Transverse colon (tissue), 4 donors: ENCODE results near the gene TRAF3IP3. TPM values are rescaled to one million over a fixed set of nuclear protein-coding genes. Genes with fewer than 3 reads are reported as not detected.
A peak's percentile ranks its signal among the peaks of the same experiment; 100 is the strongest.

ENCODE experiments used
- DNase-seq: peaks from one replicate; pipeline ENCODE4 v3.0.0-alpha.2; 2019
- H3K27ac ChIP-seq, 4 donors: fragments of 200-600 bp; sonication (generic); 2 replicates each; pipeline ENCODE4 v1.5.1; 2016 to 2018; ENCODE audit warnings: inconsistent platforms in 4 of 4
- H3K27me3 ChIP-seq: fragments of 200-600 bp; sonication (generic); 2 replicates; pipeline ENCODE4 v1.5.1; 2017; ENCODE audit warnings: inconsistent platforms
- H3K36me3 ChIP-seq, 4 donors: fragments of 200-600 bp; sonication (generic); 2 replicates each; pipeline ENCODE4 v1.5.1; 2017 to 2019; ENCODE audit warnings: inconsistent platforms in 4 of 4
- H3K4me1 ChIP-seq, 4 donors: fragments of 200-600 bp; sonication (generic); 2 replicates each; pipeline ENCODE4 v1.5.1; 2017 to 2020; ENCODE audit warnings: inconsistent platforms in 4 of 4
- H3K4me3 ChIP-seq, 4 donors: fragments of 200-600 bp; sonication (generic); 1 replicate in 1 of 4; 2 replicates in 3 of 4; pipeline versions ENCODE4 v1.5.1 to v1.6.1; 2017 to 2019; ENCODE audit warnings: inconsistent platforms in 4 of 4
- H3K9me3 ChIP-seq, 2 donors: fragments of 200-600 bp; sonication (generic); 2 replicates each; pipeline ENCODE4 v1.5.1; 2017 to 2019; ENCODE audit warnings: inconsistent platforms in 2 of 2
- EP300 ChIP-seq: sonication (generic); formaldehyde crosslinking; IDR thresholded peaks from one replicate; pipeline ENCODE4 v1.6.1; 2017; ENCODE audit warnings: antibody characterized with exemption, low read depth
- POLR2A ChIP-seq: fragments of 450-650 bp; IDR thresholded peaks from one replicate; pipeline ENCODE4 v1.6.1; 2016; ENCODE audit warnings: antibody characterized with exemption, mild to moderate bottlenecking, moderate library complexity
- POLR2AphosphoS5 ChIP-seq, 3 donors: sonication (generic); formaldehyde crosslinking; IDR thresholded peaks; one replicate each; pipeline ENCODE4 v1.6.1; 2016; ENCODE audit warnings: antibody characterized with exemption in 3 of 3
- WGBS, 2 donors: methylation state at CpG; one replicate each; pipeline ENCODE4 v1.1.5; 2018; ENCODE audit warnings: low coverage in 1 of 2; 5-methylcytosine and 5-hydroxymethylcytosine counted together
- in situ Hi-C, 4 donors: fragments of 200-750 bp; cut with MboI; loops; one replicate each; pipeline versions ENCODE4 v1.15.0 to v1.15.1; 2017; ENCODE audit warnings: low sequenced_read_pairs in 3 of 4, low pct_ligation_motif_present in 1 of 4, low pct_unique_long_range_greater_than_20kb in 1 of 4
- intact Hi-C: fragments of 100-400 bp; cut with DNase I; formaldehyde crosslinking; loops from one replicate; pipeline ENCODE4 v1.15.1; 2023; ENCODE audit warnings: low total_unique reads
- total RNA-seq, 4 donors: library from RNA; depleted of rRNA; stranded (reverse); fragments of >200 nt; gene quantifications; one replicate each; pipeline ENCODE4 v1.1.0, GENCODE V29; 2016
- TF ChIP-seq, protein P1 (sequence below), 5 experiments: fragments of 200-600 bp in 3 of 5; fragments of 450-650 bp in 2 of 5; sonication (generic) in 3 of 5; IDR thresholded peaks; 1 replicate in 2 of 5; 2 replicates in 3 of 5; pipeline ENCODE4 v1.5.1; 2016 to 2017; ENCODE audit warnings: antibody characterized with exemption in 5 of 5, inconsistent platforms in 3 of 5, mild to moderate bottlenecking in 2 of 5, moderate library complexity in 1 of 5

The TRAF3IP3 gene
- total RNA-seq, 4 donors from 2014 or later = 2.3 to 17.6 (median 6.8) TPM

DNA sequence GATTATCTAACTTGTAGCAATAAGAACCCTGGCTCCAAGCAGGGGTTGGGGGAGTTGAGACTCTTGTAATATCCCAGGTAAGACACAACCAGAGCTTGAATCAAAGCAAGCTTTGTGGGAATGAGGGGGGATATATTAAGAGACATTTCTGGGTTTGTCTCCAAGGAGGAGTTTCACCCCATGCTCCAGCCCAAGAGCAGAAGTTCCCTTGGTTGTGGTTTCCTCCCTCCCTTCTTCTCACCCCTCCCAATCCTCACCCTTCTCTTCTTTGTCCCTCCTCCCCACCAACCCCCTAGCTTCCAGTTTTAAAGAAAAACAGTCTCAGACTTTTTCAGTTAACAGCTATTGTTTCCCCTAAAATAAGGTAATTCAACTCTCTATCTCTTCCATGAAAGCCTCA lies 11.9 kb downstream of the TRAF3IP3 start:
- Histone ChIP-seq H3K27me3 (no peaks in the 10 kb centered on the region), H3K36me3 (no peaks in the 10 kb centered on the region), H3K9me3 (no peaks in the 10 kb centered on the region), H3K27ac (peak overlapping the region; percentile 75 to 88 (median 80)), H3K4me1 (peaks cover 6 to 25% (median 21%) of the 10 kb centered on the region in 4 donors), H3K4me3 (no peak overlapping the region)
- TF ChIP-seq POLR2A (no peak), EP300 (no peak), POLR2AphosphoS5 (IDR thresholded peaks at IDR 0.05) (no peak)
- TF ChIP-seq, protein P1, sequence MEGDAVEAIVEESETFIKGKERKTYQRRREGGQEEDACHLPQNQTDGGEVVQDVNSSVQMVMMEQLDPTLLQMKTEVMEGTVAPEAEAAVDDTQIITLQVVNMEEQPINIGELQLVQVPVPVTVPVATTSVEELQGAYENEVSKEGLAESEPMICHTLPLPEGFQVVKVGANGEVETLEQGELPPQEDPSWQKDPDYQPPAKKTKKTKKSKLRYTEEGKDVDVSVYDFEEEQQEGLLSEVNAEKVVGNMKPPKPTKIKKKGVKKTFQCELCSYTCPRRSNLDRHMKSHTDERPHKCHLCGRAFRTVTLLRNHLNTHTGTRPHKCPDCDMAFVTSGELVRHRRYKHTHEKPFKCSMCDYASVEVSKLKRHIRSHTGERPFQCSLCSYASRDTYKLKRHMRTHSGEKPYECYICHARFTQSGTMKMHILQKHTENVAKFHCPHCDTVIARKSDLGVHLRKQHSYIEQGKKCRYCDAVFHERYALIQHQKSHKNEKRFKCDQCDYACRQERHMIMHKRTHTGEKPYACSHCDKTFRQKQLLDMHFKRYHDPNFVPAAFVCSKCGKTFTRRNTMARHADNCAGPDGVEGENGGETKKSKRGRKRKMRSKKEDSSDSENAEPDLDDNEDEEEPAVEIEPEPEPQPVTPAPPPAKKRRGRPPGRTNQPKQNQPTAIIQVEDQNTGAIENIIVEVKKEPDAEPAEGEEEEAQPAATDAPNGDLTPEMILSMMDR (IDR thresholded peaks at IDR 0.05) = no peak
- no peak for DNase-seq
- intact Hi-C loops = no loop called here
- in situ Hi-C loops = no loop called here

DNA sequence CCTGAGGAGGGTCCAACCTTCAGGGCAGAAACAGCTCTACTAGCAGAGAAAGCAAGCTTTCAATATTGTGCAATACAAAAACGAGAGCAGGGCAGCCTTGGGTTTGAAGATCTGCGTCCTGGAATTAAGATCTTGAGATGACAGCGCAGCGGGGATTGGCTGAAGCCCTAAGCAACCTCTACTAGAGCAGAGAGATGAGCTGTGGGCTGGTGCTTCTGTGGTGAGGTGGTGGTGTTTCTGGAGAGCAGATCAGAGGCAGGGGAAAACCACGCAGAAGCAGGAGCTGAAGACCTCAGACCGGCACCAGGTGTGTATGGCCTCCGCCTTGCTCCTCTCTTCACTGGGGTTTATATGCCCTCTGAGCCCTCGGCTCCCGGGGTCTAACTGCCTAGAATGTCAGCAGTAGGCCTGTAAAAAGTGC lies 12.5 kb downstream of the TRAF3IP3 start:
- Histone ChIP-seq H3K36me3 (no peaks in the 10 kb centered on the region), H3K27me3 (no peaks in the 10 kb centered on the region), H3K27ac (peak overlapping the region; percentile 75 to 88 (median 80)), H3K4me3 (peak overlapping the region in 2 of 4 donors; percentile 2 to 39), H3K9me3 (no peaks in the 10 kb centered on the region), H3K4me1 (peaks cover 6 to 25% (median 21%) of the 10 kb centered on the region in 4 donors)
- intact Hi-C loops (no loop called here), in situ Hi-C loops (no loop called here)
- DNase-seq = peak; percentile 77
- 63% methylated on average over 9 of the region's 9 CpGs; no CpG with 5 or more reads in 1 of the 2 donors for WGBS, 2 donors
- TF ChIP-seq, protein P1 (IDR thresholded peaks at IDR 0.05) = no peak
- peak in 2 of 3 donors; percentile 11 to 48 for TF ChIP-seq POLR2AphosphoS5 (IDR thresholded peaks at IDR 0.05)
- TF ChIP-seq POLR2A = peak; percentile 39

DNA sequence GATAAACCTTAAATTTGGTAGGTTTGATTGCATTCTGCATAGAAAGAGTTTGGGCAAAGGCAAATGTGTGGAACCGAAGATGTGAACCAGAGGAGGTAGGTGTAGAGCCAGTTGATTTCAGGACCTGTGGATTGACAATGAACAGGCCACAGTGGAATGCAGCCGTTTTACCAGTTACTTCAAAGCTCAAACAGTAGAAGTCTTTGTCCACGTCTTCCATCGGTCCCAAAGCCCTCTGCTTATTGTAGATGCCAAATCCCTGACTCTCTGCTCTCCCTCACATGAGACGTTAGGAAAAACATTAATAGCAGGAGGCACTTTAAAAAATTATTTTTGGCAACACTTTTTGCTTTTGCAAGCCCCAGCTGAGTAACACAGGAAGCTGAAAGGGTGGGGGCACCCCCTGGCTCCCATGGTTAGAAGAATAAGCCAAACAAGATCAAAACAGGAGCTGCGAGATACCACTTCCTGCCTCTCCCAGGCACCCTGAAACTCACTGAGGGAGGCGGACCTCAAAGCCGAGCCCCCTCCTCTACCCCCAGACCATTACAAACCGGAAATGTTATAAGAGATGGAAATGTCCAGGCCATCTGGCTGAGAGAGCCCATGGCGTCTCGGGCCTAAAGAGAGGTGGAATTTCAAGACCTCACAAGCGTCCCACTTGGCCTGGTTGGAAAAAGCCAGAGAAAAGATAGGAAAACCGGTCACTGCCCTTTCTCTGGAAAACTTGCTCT lies 13.5 kb downstream of the TRAF3IP3 start:
- intact Hi-C loops = no loop called here
- TF ChIP-seq, protein P1 (IDR thresholded peaks at IDR 0.05) = no peak
- TF ChIP-seq POLR2AphosphoS5 (IDR thresholded peaks at IDR 0.05) (peak; percentile 29 to 85 (median 51)), POLR2A (no peak), EP300 (no peak)
- Histone ChIP-seq H3K9me3 (no peaks in the 10 kb centered on the region), H3K4me3 (peak overlapping the region in 2 of 4 donors; percentile 2 to 39), H3K27ac (peak overlapping the region; percentile 75 to 88 (median 80)), H3K4me1 (peaks cover 6 to 25% (median 21%) of the 10 kb centered on the region in 4 donors), H3K27me3 (no peaks in the 10 kb centered on the region), H3K36me3 (no peaks in the 10 kb centered on the region)
- WGBS, 2 donors = 31 to 40% methylated on average over 3 to 13 of the region's 13 CpGs
- in situ Hi-C loops = no loop called here
- DNase-seq = peak; percentile 69

DNA sequence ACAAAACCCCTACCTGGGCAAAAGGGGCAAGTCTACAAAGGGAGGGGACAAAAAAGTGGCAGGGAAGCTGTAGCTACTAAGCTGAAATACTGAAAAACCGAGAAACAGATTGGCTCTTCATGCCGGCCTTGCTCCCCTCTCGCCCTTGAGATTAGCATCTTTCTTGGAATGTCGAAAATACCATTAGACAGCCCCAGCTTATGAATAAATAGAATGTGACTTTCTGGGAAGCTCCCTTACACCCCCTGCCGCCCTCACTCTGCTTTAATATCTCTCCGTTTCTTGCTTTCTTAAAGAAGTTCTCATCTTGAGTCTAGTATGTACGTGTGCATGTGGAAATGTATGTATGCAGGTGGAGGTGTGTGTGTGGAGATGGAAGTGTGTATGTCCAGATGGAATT lies 14.1 kb downstream of the TRAF3IP3 start:
- no peak for TF ChIP-seq EP300
- TF ChIP-seq, protein P1 (IDR thresholded peaks at IDR 0.05) = no peak
- TF ChIP-seq POLR2AphosphoS5 (IDR thresholded peaks at IDR 0.05) = no peak
- TF ChIP-seq POLR2A = no peak
- Histone ChIP-seq H3K27ac (peak overlapping the region; percentile 75 to 88 (median 80)), H3K4me1 (peaks cover 6 to 25% (median 21%) of the 10 kb centered on the region in 4 donors), H3K27me3 (no peaks in the 10 kb centered on the region), H3K4me3 (peak overlapping the region in 1 of 4 donors; percentile 39), H3K36me3 (no peaks in the 10 kb centered on the region), H3K9me3 (no peaks in the 10 kb centered on the region)
- intact Hi-C loops (no loop called here), in situ Hi-C loops (no loop called here)
- no peak for DNase-seq
- 65 to 70% methylated on average over 4 to 7 of the region's 7 CpGs for WGBS, 2 donors
